Stomach (tissue), 9 donors: Measurements from ENCODE around the gene CCDC106. TPM values are rescaled to one million over a fixed set of nuclear protein-coding genes. Genes with fewer than 3 reads are reported as not detected.

Source experiments
- DNase-seq, 2 donors: peaks; one replicate each; pipeline versions ENCODE4 v3.0.0 to v3.0.0-alpha.2; 2013 to 2019
- H3K27ac ChIP-seq, 5 donors: fragments of 200-600 bp in 4 of 5; sonication (generic) in 4 of 5; one replicate each; pipeline ENCODE4 v1.5.1; 2013 to 2019; ENCODE audit warnings: mild to moderate bottlenecking in 1 of 5, moderate library complexity in 1 of 5
- H3K27me3 ChIP-seq, 3 donors: fragments of 200-600 bp; sonication (generic); one replicate each; pipeline ENCODE4 v1.5.1; 2017 to 2019; ENCODE audit warnings: mixed run types in 1 of 3
- H3K36me3 ChIP-seq, 4 donors: fragments of 200-600 bp; sonication (generic); 1 replicate in 3 of 4; 2 replicates in 1 of 4; pipeline ENCODE4 v1.5.1; 2016 to 2019
- H3K4me1 ChIP-seq, 4 donors: fragments of 200-600 bp; sonication (generic); one replicate each; pipeline ENCODE4 v1.5.1; 2016 to 2019
- H3K4me3 ChIP-seq, 4 donors: fragments of 200-600 bp; sonication (generic) in 3 of 4; one replicate each; pipeline ENCODE4 v1.5.1; 2016 to 2019; ENCODE audit warnings: mild to moderate bottlenecking in 1 of 4
- H3K9me3 ChIP-seq, 4 donors: fragments of 200-600 bp; sonication (generic); one replicate each; pipeline ENCODE4 v1.5.1; 2016 to 2019
- EP300 ChIP-seq: sonication (generic); formaldehyde crosslinking; IDR thresholded peaks from one replicate; pipeline ENCODE4 v1.6.1; 2017; ENCODE audit warnings: antibody characterized with exemption
- POLR2A ChIP-seq, 4 donors: fragments of 450-650 bp; IDR thresholded peaks; one replicate each; pipeline ENCODE4 v1.6.1; 2016; ENCODE audit warnings: antibody characterized with exemption in 4 of 4, control low read depth in 2 of 4, mild to moderate bottlenecking in 1 of 4, moderate library complexity in 1 of 4
- POLR2AphosphoS5 ChIP-seq, 3 donors: sonication (generic); formaldehyde crosslinking; IDR thresholded peaks; one replicate each; pipeline ENCODE4 v1.6.1; 2016; ENCODE audit warnings: antibody characterized with exemption in 3 of 3
- WGBS, 5 donors: extraction: QIAGEN DNeasy Blood & Tissue Kit in 3 of 5; methylation state at CpG; one replicate each; pipeline versions ENCODE4 v1.1.5 to v1.1.7; 2013 to 2018; 5-methylcytosine and 5-hydroxymethylcytosine counted together
- intact Hi-C: fragments of 100-400 bp; cut with DNase I; formaldehyde crosslinking; loops from one replicate; pipeline ENCODE4 v1.15.1; 2023; ENCODE audit warnings: low total_unique reads
- polyA plus RNA-seq, 3 donors: library from polyadenylated mRNA; stranded (reverse); fragments of 200-250 nt; gene quantifications; one replicate each; pipeline ENCODE4 v1.2.3, GENCODE V29; 2013
- total RNA-seq, 5 donors: library from RNA; depleted of rRNA; stranded (reverse); fragments of >200 nt; gene quantifications; one replicate each; pipeline versions ENCODE4 v1.1.0 to v1.2.3, GENCODE V29; 2014 to 2016
- TF ChIP-seq, protein P1 (sequence below), 7 experiments: fragments of 450-650 bp in 4 of 7; fragments of 200-600 bp in 3 of 7; sonication (generic) in 3 of 7; IDR thresholded peaks; one replicate each; pipeline ENCODE4 v1.5.1; 2016 to 2019; ENCODE audit warnings: antibody characterized with exemption in 7 of 7, control low read depth in 2 of 7, mild to moderate bottlenecking in 1 of 7
- donor health status: healthy with polysubstance abuse.
- donor health status: Bipolar disorder and iron deficiency.
- donor health status: healthy.

Gene CCDC106
- total and polyA plus RNA-seq, 8 donors, result 3.5 to 25.5 (median 13.7) TPM

- H3K27ac ChIP-seq, result peak overlapping the region; percentile 89 to 97 (median 95)
- TF ChIP-seq EP300 (no peak), POLR2A (IDR thresholded peaks at IDR 0.05) (no peak)
- peaks cover 0 to 6% (median 0%) of the 10 kb centered on the region in 3 donors for H3K27me3 ChIP-seq
- H3K4me1 ChIP-seq, result peaks cover 43 to 84% (median 81%) of the 10 kb centered on the region in 4 donors
- H3K9me3 ChIP-seq, result no peaks in the 10 kb centered on the region
- intact Hi-C loops, result no loop called here
- WGBS, 5 donors, result 1 to 2% (median 2%) methylated on average over 25 of the region's 25 CpGs
- peak overlapping the region; percentile 74 to 98 (median 97) for H3K4me3 ChIP-seq
- H3K36me3 ChIP-seq, result peaks cover 11 to 24% (median 18%) of the 10 kb centered on the region in 4 donors
- DNase-seq, result no peak
Observed at GRCh38 chr19:55641426-55642152, 6.4 kb upstream of the CCDC106 start.

DNA sequence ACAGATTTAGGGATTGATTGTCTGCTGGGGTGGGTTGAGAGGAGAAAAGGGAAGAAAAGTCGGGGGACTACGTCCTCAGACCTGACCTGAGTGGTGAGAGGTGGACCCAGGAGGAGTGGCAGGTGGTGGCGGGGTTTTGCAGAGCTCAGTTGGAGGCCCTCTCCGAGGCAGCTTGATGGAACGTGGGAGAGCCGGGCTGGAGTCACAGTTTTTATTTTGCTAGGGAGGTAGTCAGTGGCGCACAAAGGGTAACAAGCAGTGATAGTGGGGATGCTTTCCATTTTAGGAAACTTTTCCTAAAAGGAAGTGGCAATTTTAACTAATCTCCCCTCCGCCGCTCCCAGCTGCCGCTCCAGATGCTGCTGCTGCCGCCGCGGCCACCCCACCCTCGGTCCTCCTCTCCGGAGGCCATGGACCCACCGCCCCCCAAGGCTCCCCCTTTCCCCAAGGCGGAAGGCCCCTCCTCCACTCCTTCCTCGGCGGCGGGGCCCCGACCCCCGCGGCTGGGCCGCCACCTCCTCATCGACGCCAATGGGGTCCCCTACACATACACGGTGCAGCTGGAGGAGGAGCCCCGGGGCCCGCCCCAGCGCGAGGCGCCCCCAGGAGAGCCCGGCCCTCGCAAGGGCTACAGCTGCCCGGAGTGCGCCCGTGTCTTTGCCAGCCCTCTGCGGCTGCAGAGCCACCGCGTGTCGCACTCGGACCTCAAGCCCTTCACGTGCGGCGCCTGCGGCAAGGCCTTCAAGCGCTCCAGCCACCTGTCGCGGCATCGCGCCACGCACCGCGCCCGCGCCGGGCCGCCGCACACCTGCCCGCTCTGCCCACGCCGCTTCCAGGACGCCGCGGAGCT lies 5.6 kb upstream of the CCDC106 start:
- Histone ChIP-seq H3K4me3 (peak overlapping the region; percentile 74 to 98 (median 97)), H3K27me3 (peaks cover 0 to 6% (median 0%) of the 10 kb centered on the region in 3 donors), H3K27ac (peak overlapping the region; percentile 91 to 97 (median 95)), H3K9me3 (no peaks in the 10 kb centered on the region), H3K4me1 (peaks cover 43 to 84% (median 80%) of the 10 kb centered on the region in 4 donors), H3K36me3 (peaks cover 11 to 24% (median 18%) of the 10 kb centered on the region in 4 donors)
- intact Hi-C loops, result no loop called here
- TF ChIP-seq POLR2AphosphoS5 (IDR thresholded peaks at IDR 0.05), result peak in 1 of 3 donors; percentile 26
- no peak for TF ChIP-seq POLR2A (IDR thresholded peaks at IDR 0.05)
- peak; percentile 39 to 63 for DNase-seq
- WGBS, 5 donors, result 1 to 2% (median 1%) methylated on average over 10 to 65 of the region's 65 CpGs

DNA sequence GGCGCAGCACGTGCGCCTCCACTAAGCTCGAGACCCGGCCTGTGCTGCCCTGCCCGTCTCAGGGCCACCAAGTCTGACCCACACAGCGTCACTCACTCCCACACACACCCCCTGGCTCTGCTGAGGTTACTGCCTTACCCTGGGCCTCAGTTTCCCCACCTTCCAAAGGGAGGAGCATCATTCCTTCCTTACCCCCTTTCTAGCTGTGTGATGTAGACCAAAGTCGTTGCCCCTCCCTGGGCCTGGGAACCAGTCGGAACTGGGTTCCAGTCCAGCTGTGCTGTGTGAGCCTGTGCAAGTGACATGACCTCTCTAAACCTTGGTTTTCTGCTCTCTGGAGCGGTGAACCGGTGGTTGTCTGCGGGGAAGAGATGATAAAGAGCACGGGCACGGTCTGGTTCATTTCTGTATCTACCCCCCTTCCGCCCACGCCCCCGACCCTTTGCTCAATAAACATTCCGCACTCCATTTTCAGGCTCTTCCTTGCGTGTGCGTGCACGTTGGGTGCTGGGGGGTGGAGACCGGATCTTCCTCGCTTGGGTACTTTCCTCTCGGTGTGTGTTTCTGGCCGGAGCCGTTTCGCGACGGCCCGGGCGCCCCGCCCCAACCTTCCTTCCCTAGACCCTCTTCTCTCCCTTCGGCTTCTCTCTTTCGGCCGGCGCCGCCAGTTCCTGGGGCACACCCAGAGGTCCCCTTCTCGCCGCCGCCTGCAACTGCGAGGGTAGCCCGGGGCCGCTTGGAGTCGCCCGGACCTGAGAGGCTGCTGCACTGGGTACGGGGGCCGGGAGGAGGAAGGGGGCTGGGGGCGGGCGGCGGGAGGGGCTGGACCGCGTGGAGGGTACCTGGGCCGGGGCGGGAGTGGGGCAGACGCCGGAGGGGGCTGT lies 4.8 kb upstream of the CCDC106 start, which contains the start of gene ZNF581:
Gene ZNF581 (plus strand): TSS at position 647 of the 884 bp plus-strand sequence. CDS start 923 bp downstream, outside the sequence.
- Histone ChIP-seq H3K36me3 (peaks cover 11 to 19% (median 18%) of the 10 kb centered on the region in 4 donors), H3K27me3 (peaks cover 0 to 6% (median 0%) of the 10 kb centered on the region in 3 donors), H3K27ac (peak within 1 kb of the TSS; percentile 91 to 97 (median 95)), H3K9me3 (no peaks in the 10 kb centered on the region), H3K4me3 (peak within 1 kb of the TSS; percentile 74 to 98 (median 97)), H3K4me1 (peaks cover 45 to 80% (median 78%) of the 10 kb centered on the region in 4 donors)
- 0 to 2% (median 1%) methylated on average over 41 to 56 of the region's 56 CpGs for WGBS, 5 donors
- peak; percentile 28 to 78 (median 37) for TF ChIP-seq POLR2AphosphoS5 (IDR thresholded peaks at IDR 0.05)
- TF ChIP-seq POLR2A (IDR thresholded peaks at IDR 0.05), result no peak
- TF ChIP-seq, protein P1, sequence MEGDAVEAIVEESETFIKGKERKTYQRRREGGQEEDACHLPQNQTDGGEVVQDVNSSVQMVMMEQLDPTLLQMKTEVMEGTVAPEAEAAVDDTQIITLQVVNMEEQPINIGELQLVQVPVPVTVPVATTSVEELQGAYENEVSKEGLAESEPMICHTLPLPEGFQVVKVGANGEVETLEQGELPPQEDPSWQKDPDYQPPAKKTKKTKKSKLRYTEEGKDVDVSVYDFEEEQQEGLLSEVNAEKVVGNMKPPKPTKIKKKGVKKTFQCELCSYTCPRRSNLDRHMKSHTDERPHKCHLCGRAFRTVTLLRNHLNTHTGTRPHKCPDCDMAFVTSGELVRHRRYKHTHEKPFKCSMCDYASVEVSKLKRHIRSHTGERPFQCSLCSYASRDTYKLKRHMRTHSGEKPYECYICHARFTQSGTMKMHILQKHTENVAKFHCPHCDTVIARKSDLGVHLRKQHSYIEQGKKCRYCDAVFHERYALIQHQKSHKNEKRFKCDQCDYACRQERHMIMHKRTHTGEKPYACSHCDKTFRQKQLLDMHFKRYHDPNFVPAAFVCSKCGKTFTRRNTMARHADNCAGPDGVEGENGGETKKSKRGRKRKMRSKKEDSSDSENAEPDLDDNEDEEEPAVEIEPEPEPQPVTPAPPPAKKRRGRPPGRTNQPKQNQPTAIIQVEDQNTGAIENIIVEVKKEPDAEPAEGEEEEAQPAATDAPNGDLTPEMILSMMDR (IDR thresholded peaks at IDR 0.05), result no peak
- intact Hi-C loops, result no loop called here
- peak; percentile 83 to 88 for DNase-seq

DNA sequence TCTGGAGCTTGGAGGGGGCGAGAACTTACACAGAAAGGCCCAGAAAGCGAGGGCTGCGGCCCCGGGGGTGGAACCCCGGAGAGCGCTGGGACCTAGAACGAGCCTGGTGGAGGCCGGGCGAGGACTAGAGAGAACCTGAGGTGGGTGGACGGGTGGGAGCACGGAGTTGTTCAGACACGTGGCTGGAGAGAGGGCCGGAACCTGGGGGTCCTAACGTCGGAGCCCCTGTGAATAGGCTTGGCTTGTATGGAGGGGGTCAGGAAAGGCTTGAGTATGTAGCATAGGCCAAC lies 4.2 kb upstream of the CCDC106 start:
- intact Hi-C loops, result no loop called here
- WGBS, 5 donors, result 0 to 2% (median 0%) methylated on average over 14 to 15 of the region's 15 CpGs
- Histone ChIP-seq H3K4me1 (peaks cover 47 to 81% (median 79%) of the 10 kb centered on the region in 4 donors), H3K9me3 (no peaks in the 10 kb centered on the region), H3K27ac (peak overlapping the region; percentile 28 to 97 (median 95)), H3K27me3 (peaks cover 0 to 6% (median 0%) of the 10 kb centered on the region in 3 donors), H3K36me3 (peaks cover 11 to 19% (median 16%) of the 10 kb centered on the region in 4 donors), H3K4me3 (peak overlapping the region; percentile 74 to 98 (median 97))
- no peak for DNase-seq
- TF ChIP-seq, protein P1 (IDR thresholded peaks at IDR 0.05), result no peak
- TF ChIP-seq POLR2A (IDR thresholded peaks at IDR 0.05) (no peak), POLR2AphosphoS5 (IDR thresholded peaks at IDR 0.05) (no peak), EP300 (no peak)
